Thoracic aorta (tissue), 2 donors: Measurements from ENCODE around the gene ESPN. TPM values are rescaled to one million over a fixed set of nuclear protein-coding genes. Genes with fewer than 3 reads are reported as not detected.

Experiments used
- ATAC-seq: fragments of 150-250 bp; one replicate; pipeline ENCODE4 v1.8.0; 2017; ENCODE audit warnings: low read depth; ENCODE audit not compliant: insufficient number of reproducible peaks, low FRiP score
- DNase-seq: peaks from one replicate; pipeline ENCODE4 v3.0.0-alpha.2; 2020; ENCODE audit warnings: low spot score
- H3K27ac ChIP-seq, 2 donors: fragments of 200-600 bp; sonication (generic); 1 replicate in 1 of 2; 2 replicates in 1 of 2; pipeline ENCODE4 v1.5.1; 2016; ENCODE audit warnings: mild to moderate bottlenecking in 2 of 2, moderate library complexity in 2 of 2
- H3K27me3 ChIP-seq: fragments of 200-600 bp; sonication (generic); replicated peaks from 2 replicates; pipeline ENCODE4 v1.6.0; 2016; ENCODE audit warnings: mild to moderate bottlenecking; ENCODE audit not compliant: insufficient read depth
- H3K36me3 ChIP-seq: fragments of 200-600 bp; sonication (generic); one replicate; pipeline ENCODE4 v1.5.1; 2016
- H3K4me1 ChIP-seq, 2 donors: fragments of 200-600 bp; sonication (generic); 1 replicate in 1 of 2; 2 replicates in 1 of 2; pipeline versions ENCODE4 v1.5.1 to v1.6.0; 2016; ENCODE audit warnings: low read depth in 2 of 2, mild to moderate bottlenecking in 1 of 2; ENCODE audit not compliant: control insufficient read depth in 1 of 2
- H3K4me3 ChIP-seq: fragments of 200-600 bp; sonication (generic); 2 replicates; pipeline ENCODE4 v1.5.1; 2016; ENCODE audit warnings: mild to moderate bottlenecking
- H3K9me3 ChIP-seq: fragments of 200-600 bp; sonication (generic); 2 replicates; pipeline ENCODE4 v1.5.1; 2016
- total RNA-seq, 2 donors: library from RNA; depleted of rRNA; stranded (reverse); fragments of >200 nt; gene quantifications; one replicate each; pipeline versions ENCODE4 v1.1.0 to v1.2.3, GENCODE V29; 2016
- TF ChIP-seq, protein P1 (sequence below): fragments of 200-600 bp; sonication (generic); IDR thresholded peaks from one replicate; pipeline ENCODE4 v1.5.1; 2019; ENCODE audit warnings: antibody characterized with exemption

The ESPN gene
- total RNA-seq, 2 donors from 2014 or later = not detected

DNA sequence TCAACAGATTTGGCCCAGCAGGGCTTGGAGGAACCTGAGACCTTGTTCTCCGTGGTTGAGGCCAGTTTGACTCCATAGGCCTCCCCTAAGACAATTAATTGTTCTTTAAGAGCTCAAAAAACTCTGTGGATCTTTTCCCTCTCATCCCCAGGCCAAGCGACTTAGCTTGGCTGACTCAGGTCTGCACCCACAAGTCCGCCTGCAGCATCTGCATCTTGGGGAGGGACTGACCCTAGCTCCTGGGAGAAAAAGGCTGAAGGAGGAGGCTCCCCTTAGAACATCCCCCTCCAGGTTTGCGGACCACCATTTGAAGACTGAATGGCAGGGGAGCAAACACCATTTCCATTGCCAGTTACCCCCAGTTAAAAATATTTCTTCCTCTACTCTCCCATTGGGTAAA is 3.3 kb upstream of the ESPN start:
- Histone ChIP-seq H3K27me3 (peaks cover 24% of the 10 kb centered on the region), H3K9me3 (no peaks in the 10 kb centered on the region), H3K27ac (no peak overlapping the region), H3K4me1 (peaks cover 21 to 49% of the 10 kb centered on the region in 2 donors), H3K4me3 (no peak overlapping the region), H3K36me3 (no peaks in the 10 kb centered on the region)
- DNase-seq = no peak
- TF ChIP-seq, protein P1, sequence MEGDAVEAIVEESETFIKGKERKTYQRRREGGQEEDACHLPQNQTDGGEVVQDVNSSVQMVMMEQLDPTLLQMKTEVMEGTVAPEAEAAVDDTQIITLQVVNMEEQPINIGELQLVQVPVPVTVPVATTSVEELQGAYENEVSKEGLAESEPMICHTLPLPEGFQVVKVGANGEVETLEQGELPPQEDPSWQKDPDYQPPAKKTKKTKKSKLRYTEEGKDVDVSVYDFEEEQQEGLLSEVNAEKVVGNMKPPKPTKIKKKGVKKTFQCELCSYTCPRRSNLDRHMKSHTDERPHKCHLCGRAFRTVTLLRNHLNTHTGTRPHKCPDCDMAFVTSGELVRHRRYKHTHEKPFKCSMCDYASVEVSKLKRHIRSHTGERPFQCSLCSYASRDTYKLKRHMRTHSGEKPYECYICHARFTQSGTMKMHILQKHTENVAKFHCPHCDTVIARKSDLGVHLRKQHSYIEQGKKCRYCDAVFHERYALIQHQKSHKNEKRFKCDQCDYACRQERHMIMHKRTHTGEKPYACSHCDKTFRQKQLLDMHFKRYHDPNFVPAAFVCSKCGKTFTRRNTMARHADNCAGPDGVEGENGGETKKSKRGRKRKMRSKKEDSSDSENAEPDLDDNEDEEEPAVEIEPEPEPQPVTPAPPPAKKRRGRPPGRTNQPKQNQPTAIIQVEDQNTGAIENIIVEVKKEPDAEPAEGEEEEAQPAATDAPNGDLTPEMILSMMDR = no peak
- no peak for ATAC-seq

DNA sequence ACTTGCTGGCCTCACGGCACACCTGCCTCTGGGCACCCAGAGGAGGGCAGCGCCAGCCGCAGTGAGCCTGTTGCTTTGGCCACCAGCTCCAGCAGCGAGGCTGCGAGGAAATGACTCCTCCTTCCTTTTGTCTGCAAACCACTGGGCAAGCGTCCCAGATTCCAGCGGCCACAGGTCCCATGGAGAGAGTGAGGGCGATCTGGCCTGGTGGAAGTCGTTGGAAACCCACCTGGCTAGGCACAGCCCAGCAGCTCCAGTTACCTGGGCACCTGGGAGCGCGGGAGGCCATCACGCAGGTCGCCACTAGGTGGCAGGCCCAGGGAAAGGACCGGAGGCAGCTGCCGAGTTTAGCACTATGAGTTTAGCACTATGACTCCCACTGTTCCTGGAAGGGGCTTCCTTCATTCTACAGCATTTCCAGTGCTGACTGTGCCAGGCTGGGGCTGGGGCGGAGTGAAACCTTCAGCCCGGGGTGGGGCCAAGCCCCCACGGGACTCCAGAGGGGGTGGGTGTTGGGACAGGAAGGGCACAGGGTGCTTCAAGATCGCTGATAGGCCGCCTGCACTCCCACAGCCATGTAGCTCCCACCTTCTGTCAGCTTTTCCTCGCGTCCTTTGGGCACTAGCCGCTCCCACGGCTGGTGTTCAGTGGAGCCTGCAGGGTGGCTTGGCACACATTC is 1.1 kb upstream of the ESPN start:
- ATAC-seq (no peak), DNase-seq (no peak)
- peaks cover 24% of the 10 kb centered on the region for H3K27me3 ChIP-seq
- TF ChIP-seq, protein P1 = peak; percentile 24
- H3K4me3 ChIP-seq = peak overlapping the region; percentile 45
- peaks cover 21 to 49% of the 10 kb centered on the region in 2 donors for H3K4me1 ChIP-seq
- H3K27ac ChIP-seq = no peak overlapping the region
- H3K36me3 ChIP-seq = no peaks in the 10 kb centered on the region
- H3K9me3 ChIP-seq = no peaks in the 10 kb centered on the region

DNA sequence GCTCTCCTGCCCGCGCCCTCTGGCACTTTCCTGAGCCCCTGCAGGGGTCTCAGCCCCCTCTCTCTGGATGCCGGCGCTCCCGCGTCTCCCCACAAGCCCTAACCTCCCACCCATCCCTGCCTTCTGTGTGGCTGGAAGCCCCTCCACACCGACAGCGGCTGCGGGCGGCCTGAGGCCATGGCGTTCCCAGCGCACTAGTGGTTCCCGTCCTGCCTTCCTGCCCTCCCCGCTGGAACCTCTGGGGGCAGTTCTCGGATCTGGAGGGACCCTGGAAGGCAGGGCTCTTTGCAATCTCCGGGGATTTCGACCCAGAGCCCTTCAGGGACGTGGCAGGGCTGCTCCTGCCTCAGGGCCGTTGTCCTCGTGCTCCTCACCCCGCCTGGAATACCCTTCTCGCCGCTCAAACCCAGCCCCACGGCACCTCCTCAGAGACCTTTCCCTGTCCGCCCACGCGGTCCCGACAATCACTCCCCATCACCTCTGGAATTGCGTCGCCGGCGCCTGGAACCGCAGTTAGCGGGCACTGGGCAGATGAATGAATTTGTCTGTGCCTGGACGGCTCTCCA is 493 bp upstream of the ESPN start:
- Histone ChIP-seq H3K9me3 (no peaks in the 10 kb centered on the region), H3K4me1 (peaks cover 18 to 44% of the 10 kb centered on the region in 2 donors), H3K27me3 (peaks cover 24% of the 10 kb centered on the region), H3K27ac (no peak overlapping the region), H3K36me3 (no peaks in the 10 kb centered on the region), H3K4me3 (peak overlapping the region; percentile 45)
- TF ChIP-seq, protein P1 = no peak
- ATAC-seq (no peak), DNase-seq (no peak)

DNA sequence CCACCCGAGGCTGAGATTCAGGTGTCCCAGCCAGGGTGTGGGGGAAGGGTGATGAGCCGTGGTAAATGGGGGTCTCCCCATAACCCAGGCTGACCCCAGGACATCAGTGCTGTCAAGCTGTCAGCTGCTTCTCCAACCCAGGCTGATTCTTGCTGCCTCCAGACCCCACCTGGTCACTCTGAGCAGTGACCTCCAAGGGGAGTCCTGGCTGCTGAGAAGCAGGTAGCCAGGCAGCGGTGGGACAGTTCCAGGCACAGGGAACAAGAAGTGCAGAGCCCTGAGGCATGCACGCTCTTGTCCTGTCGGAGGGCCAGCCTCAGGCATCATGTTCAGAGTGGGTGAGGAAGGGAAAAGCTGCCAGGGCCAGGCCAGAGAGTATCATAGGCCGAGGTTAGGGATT is 1.1 kb downstream of the ESPN start:
- ATAC-seq (no peak), DNase-seq (no peak)
- TF ChIP-seq, protein P1 = no peak
- Histone ChIP-seq H3K27ac (no peak overlapping the region), H3K4me3 (no peak overlapping the region), H3K36me3 (no peaks in the 10 kb centered on the region), H3K4me1 (peaks cover 3 to 28% of the 10 kb centered on the region in 2 donors), H3K27me3 (peaks cover 24% of the 10 kb centered on the region), H3K9me3 (no peaks in the 10 kb centered on the region)

DNA sequence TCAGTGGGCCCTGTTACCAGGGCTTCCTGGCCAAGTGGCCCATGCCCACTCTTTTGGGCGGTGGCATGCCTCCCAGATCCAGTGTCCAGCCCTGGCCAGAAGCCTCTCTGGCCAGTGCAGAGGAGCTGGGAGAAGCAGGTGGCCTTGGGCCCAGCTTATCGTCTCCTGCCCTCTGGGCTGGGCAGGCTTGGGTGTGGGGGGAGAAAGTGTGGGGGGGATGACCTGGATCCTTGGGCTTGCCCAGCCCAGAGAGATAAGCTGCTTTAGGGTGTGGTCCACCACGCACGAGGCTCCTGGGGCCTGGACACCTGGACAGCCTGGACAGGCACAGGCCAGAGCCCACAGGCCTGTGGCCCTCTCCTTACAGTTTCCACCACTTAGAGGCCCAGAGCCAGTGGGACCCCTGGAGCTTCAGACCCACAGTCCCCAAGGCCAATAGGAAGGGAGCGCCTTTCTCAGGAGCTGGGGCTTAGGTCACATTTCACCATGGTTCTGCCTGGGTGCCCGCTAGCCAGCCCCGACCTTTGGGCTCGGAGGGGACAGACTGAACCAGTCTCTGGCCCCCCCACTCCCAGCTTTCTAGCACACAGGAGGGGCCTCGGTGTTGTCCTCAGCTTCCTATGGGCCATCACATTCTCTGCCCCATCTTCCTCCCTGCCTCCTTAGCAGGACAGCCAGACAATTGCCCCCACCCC is 1.8 kb downstream of the ESPN start:
- Histone ChIP-seq H3K4me1 (peaks cover 3 to 26% of the 10 kb centered on the region in 2 donors), H3K36me3 (no peaks in the 10 kb centered on the region), H3K27ac (no peak overlapping the region), H3K4me3 (no peak overlapping the region), H3K9me3 (no peaks in the 10 kb centered on the region), H3K27me3 (peaks cover 24% of the 10 kb centered on the region)
- ATAC-seq = no peak
- no peak for DNase-seq
- TF ChIP-seq, protein P1 = no peak
